ENCODE measurements around the gene GCSH. TPM values are rescaled to one million over a fixed set of nuclear protein-coding genes. Genes with fewer than 3 reads are reported as not detected.

The GCSH gene
- total RNA-seq, 2 donors from 2014 or later = 109 to 118 TPM

GRCh38 chr16:81071805-81072204 lies 24.4 kb downstream of the GCSH start:
- H3K36me3 ChIP-seq (ENCODE audit: control insufficient read depth, insufficient read depth, low read length) = peaks cover 13% of the 10 kb centered on the region
- 95 to 100% methylated on average over 3 to 4 of the region's 4 CpGs for WGBS, 2 experiments (ENCODE audit: insufficient coverage in 1 of 2, insufficient read length in 1 of 2)
- Mint-ChIP-seq H3K36me3 (ENCODE audit: low read depth) (peaks cover 16% of the 10 kb centered on the region), H3K4me3 (no peak overlapping the region), H3K27ac (no peak overlapping the region), H3K27me3 (ENCODE audit: insufficient read depth) (no peaks in the 10 kb centered on the region), H3K9me3 (no peaks in the 10 kb centered on the region), H3K4me1 (peaks cover 5% of the 10 kb centered on the region)
- no peak for TF ChIP-seq CTCF (conservative IDR thresholded peaks at IDR 0.05)
- peaks cover 7% of the 10 kb centered on the region for H3K4me1 ChIP-seq (ENCODE audit: control insufficient read depth, insufficient read depth, low read length)
- H3K4me3 ChIP-seq (ENCODE audit: low read length) = no peak overlapping the region
- H3K9ac ChIP-seq (ENCODE audit: extremely low read depth, low read length, poor library complexity, severe bottlenecking) = no peak overlapping the region
- no peak overlapping the region for H3K27ac ChIP-seq (ENCODE audit: low read depth, low read length)
- no peaks in the 10 kb centered on the region for H3K9me3 ChIP-seq (ENCODE audit: control insufficient read depth, low read length)
- no peak for DNase-seq
- H3K27me3 ChIP-seq (ENCODE audit: control insufficient read depth, insufficient read depth, low read length, poor library complexity, severe bottlenecking) = no peaks in the 10 kb centered on the region

DNA sequence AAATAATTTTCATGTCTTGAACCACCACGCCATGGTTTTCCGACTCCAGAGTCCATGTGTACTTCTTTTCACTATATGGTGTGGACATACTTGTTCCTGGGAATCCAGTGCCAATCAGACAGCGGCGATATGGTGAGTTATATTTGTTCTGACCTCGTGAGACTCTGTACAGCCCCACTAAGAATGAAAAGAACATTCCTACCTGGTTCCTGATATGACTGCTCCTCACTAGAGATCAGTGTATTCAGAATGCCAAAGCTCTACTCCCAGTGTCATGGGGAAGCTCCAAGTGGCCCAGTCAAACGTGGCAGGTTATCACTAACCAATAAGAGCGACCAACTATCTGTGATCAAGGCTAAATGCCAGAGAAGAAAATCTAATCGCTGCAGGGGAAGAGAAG lies 25.2 kb downstream of the GCSH start:
- H3K27ac ChIP-seq (ENCODE audit: low read depth, low read length) = no peak overlapping the region
- H3K9ac ChIP-seq (ENCODE audit: extremely low read depth, low read length, poor library complexity, severe bottlenecking) = no peak overlapping the region
- Mint-ChIP-seq H3K4me3 (no peak overlapping the region), H3K9me3 (no peaks in the 10 kb centered on the region), H3K36me3 (ENCODE audit: low read depth) (peaks cover 16% of the 10 kb centered on the region), H3K4me1 (peaks cover 5% of the 10 kb centered on the region), H3K27me3 (ENCODE audit: insufficient read depth) (no peaks in the 10 kb centered on the region), H3K27ac (no peak overlapping the region)
- DNase-seq = no peak
- no peak for TF ChIP-seq CTCF (conservative IDR thresholded peaks at IDR 0.05)
- H3K36me3 ChIP-seq (ENCODE audit: control insufficient read depth, insufficient read depth, low read length) = peaks cover 13% of the 10 kb centered on the region
- peaks cover 7% of the 10 kb centered on the region for H3K4me1 ChIP-seq (ENCODE audit: control insufficient read depth, insufficient read depth, low read length)
- H3K9me3 ChIP-seq (ENCODE audit: control insufficient read depth, low read length) = no peaks in the 10 kb centered on the region
- 94 to 96% methylated on average over 7 of the region's 8 CpGs for WGBS, 2 experiments (ENCODE audit: insufficient coverage in 1 of 2, insufficient read length in 1 of 2)
- H3K27me3 ChIP-seq (ENCODE audit: control insufficient read depth, insufficient read depth, low read length, poor library complexity, severe bottlenecking) = no peaks in the 10 kb centered on the region
- no peak overlapping the region for H3K4me3 ChIP-seq (ENCODE audit: low read length)

GRCh38 chr16:81069063-81069462 lies 27.1 kb downstream of the GCSH start:
- Mint-ChIP-seq H3K36me3 (ENCODE audit: low read depth) (peaks cover 16% of the 10 kb centered on the region), H3K4me3 (no peak overlapping the region), H3K27me3 (ENCODE audit: insufficient read depth) (no peaks in the 10 kb centered on the region), H3K9me3 (no peaks in the 10 kb centered on the region), H3K27ac (no peak overlapping the region), H3K4me1 (peaks cover 5% of the 10 kb centered on the region)
- Histone ChIP-seq H3K27me3 (ENCODE audit: control insufficient read depth, insufficient read depth, low read length, poor library complexity, severe bottlenecking) (no peaks in the 10 kb centered on the region), H3K27ac (ENCODE audit: low read depth, low read length) (no peak overlapping the region), H3K36me3 (ENCODE audit: control insufficient read depth, insufficient read depth, low read length) (peaks cover 9% of the 10 kb centered on the region), H3K4me1 (ENCODE audit: control insufficient read depth, insufficient read depth, low read length) (peaks cover 7% of the 10 kb centered on the region), H3K9me3 (ENCODE audit: control insufficient read depth, low read length) (no peaks in the 10 kb centered on the region), H3K4me3 (ENCODE audit: low read length) (no peak overlapping the region), H3K9ac (ENCODE audit: extremely low read depth, low read length, poor library complexity, severe bottlenecking) (no peak overlapping the region)
- 91 to 100% methylated on average over 4 of the region's 4 CpGs for WGBS, 2 experiments (ENCODE audit: insufficient coverage in 1 of 2, insufficient read length in 1 of 2)
- no peak for DNase-seq
- TF ChIP-seq CTCF (conservative IDR thresholded peaks at IDR 0.05) = no peak

Measured in endodermal cell (in vitro differentiated cells).